Thymus (tissue), 11 donors: ENCODE measurements around the gene MRPL22. TPM values are rescaled to one million over a fixed set of nuclear protein-coding genes. Genes with fewer than 3 reads are reported as not detected.
"Not testable (repeated sequence)": the region's sequence is repeated elsewhere in the genome, so short reads cannot be mapped to it uniquely, and the experiment has no call there.

Experiments
- DNase-seq, 9 donors: peaks; one replicate each; pipeline ENCODE4 v3.0.0-alpha.2; 2013; ENCODE audit warnings: low spot score in 9 of 9, low read depth in 6 of 9, missing footprints in 1 of 9
- H3K27ac ChIP-seq, 2 donors: one replicate each; pipeline ENCODE4 v1.5.1; 2013; ENCODE audit warnings: control low read depth in 1 of 2, low read depth in 1 of 2, low read length in 1 of 2, mild to moderate bottlenecking in 1 of 2, moderate library complexity in 1 of 2
- H3K27me3 ChIP-seq, 2 donors: one replicate each; pipeline ENCODE4 v1.5.1; 2013; ENCODE audit warnings: low read length in 1 of 2; ENCODE audit not compliant: control insufficient read depth in 2 of 2, insufficient read depth in 1 of 2
- H3K36me3 ChIP-seq, 2 donors: one replicate each; pipeline ENCODE4 v1.5.1; 2013; ENCODE audit warnings: low read length in 1 of 2, mild to moderate bottlenecking in 1 of 2, moderate library complexity in 1 of 2; ENCODE audit not compliant: control insufficient read depth in 2 of 2, insufficient read depth in 2 of 2
- H3K4me1 ChIP-seq, 2 donors: one replicate each; pipeline ENCODE4 v1.5.1; 2013; ENCODE audit warnings: low read length in 2 of 2; ENCODE audit not compliant: control insufficient read depth in 2 of 2, insufficient read depth in 2 of 2
- H3K4me3 ChIP-seq, 2 donors: one replicate each; pipeline ENCODE4 v1.5.1; 2013; ENCODE audit warnings: low read length in 2 of 2, control low read depth in 1 of 2, mild to moderate bottlenecking in 1 of 2
- H3K9me3 ChIP-seq, 2 donors: one replicate each; pipeline ENCODE4 v1.5.1; 2013; ENCODE audit warnings: low read length in 1 of 2, mild to moderate bottlenecking in 1 of 2; ENCODE audit not compliant: control insufficient read depth in 2 of 2, insufficient read depth in 1 of 2
- WGBS: extraction: QIAGEN DNeasy Blood & Tissue Kit; methylation state at CpG from one replicate; pipeline ENCODE4 v1.1.7; 2013; 5-methylcytosine and 5-hydroxymethylcytosine counted together
- polyA plus RNA-seq: library from polyadenylated mRNA; stranded (reverse); fragments of 200-250 nt; gene quantifications from one replicate; pipeline ENCODE4 v1.2.3, GENCODE V29; 2013
- total RNA-seq: library from RNA; stranded (reverse); fragments of 120-200 nt; gene quantifications from one replicate; pipeline ENCODE4 v1.2.4, GENCODE V29; 2013
- donor health status: healthy.

MRPL22 gene
- total and polyA plus RNA-seq, 2 donors, result 45.9 to 56.0 TPM

- Histone ChIP-seq H3K27ac (no peak overlapping the region), H3K4me3 (no peak overlapping the region), H3K9me3 (no peaks in the 10 kb centered on the region), H3K27me3 (no peaks in the 10 kb centered on the region), H3K36me3 (peaks cover 3 to 18% of the 10 kb centered on the region in 2 donors), H3K4me1 (peaks cover 9 to 13% of the 10 kb centered on the region in 2 donors)
- DNase-seq, result no peak
These were observed 6.0 kb upstream of the MRPL22 start for GRCh38 chr5:154934881-154935280.

DNA sequence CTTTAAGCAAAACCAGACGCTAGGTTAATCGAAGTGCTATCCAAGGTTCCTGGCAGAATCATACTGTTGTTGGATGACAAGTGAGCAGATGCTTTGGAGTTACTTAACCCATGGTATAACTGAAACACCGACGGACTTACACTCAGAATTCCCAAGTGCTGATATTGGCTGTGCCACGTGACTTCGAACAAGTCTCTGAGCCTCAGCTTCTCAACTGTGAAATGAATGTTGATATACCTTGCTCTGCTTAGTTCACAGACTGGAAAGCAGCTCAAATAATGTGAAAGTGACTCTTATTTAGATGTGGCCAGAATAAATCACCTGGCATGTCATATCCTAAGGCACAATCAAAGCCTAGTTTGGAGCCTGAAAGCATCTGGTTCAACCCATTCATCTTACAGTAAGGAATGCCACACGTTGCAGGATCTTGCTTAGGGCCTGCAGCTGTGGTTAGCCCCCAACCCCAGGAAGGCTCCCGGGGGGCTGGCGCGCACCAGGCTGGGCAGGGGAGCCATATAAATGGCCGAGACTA, 3.6 kb upstream of the MRPL22 start:
- Histone ChIP-seq H3K4me3 (peak overlapping the region; percentile 72 to 75), H3K27ac (no peak overlapping the region), H3K36me3 (peaks cover 3 to 8% of the 10 kb centered on the region in 2 donors), H3K27me3 (no peaks in the 10 kb centered on the region), H3K4me1 (peaks cover 13 to 21% of the 10 kb centered on the region in 2 donors), H3K9me3 (no peaks in the 10 kb centered on the region)
- DNase-seq, result no peak
- WGBS, result 44% methylated on average over 11 of the region's 11 CpGs

- Histone ChIP-seq H3K4me3 (peak within 1 kb of the TSS; percentile 72 to 75), H3K27me3 (no peaks in the 10 kb centered on the region), H3K4me1 (peaks cover 13 to 21% of the 10 kb centered on the region in 2 donors), H3K36me3 (peaks cover 3 to 7% of the 10 kb centered on the region in 2 donors), H3K27ac (peak within 1 kb of the TSS in 1 of 2 donors; percentile 25), H3K9me3 (no peaks in the 10 kb centered on the region)
- WGBS, result under 1% methylated on average over 61 of the region's 61 CpGs
- peak; percentile 49 to 91 (median 75) for DNase-seq
These were observed 3.0 kb upstream of the MRPL22 start, which contains the start of gene GEMIN5 for GRCh38 chr5:154937718-154938466. Gene GEMIN5 (minus strand): TSS chr5:154938211. CDS start chr5:154938133, 78 bp downstream.

- not testable (repeated sequence) for H3K4me3 ChIP-seq, H3K27ac ChIP-seq, H3K27me3 ChIP-seq, H3K9me3 ChIP-seq, DNase-seq, H3K36me3 ChIP-seq
- 98% methylated on average over 5 of the region's 5 CpGs for WGBS
- peaks cover 13 to 21% of the 10 kb centered on the region in 2 donors for H3K4me1 ChIP-seq
These were observed 1.5 kb upstream of the MRPL22 start for GRCh38 chr5:154939387-154939786.

DNA sequence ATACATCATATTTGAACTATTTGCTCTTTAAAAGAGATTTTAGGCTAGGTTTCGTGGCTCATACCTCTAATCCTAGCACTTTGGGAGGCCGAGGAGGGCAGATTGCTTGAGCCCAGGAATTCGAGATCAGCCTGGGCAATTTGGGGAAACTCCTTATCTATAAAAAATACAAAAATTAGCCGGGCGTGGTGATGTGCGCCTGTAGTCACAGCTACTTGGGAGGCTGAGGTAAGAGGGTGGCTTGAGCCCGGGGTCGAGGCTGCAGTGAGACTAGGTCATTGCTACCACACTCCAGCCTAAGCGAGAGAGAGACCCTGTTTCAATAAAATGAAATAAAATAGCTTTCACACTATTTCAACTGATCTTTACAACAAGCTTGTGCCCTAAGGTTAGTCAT, 500 bp upstream of the MRPL22 start:
- DNase-seq, result no peak
- H3K9me3 ChIP-seq, result no peaks in the 10 kb centered on the region
- peak overlapping the region; percentile 70 to 91 for H3K4me3 ChIP-seq
- no peaks in the 10 kb centered on the region for H3K27me3 ChIP-seq
- WGBS, result 94% methylated on average over 9 of the region's 9 CpGs
- peaks cover 0 to 1% of the 10 kb centered on the region in 2 donors for H3K36me3 ChIP-seq
- peak overlapping the region; percentile 91 to 95 for H3K27ac ChIP-seq
- peaks cover 13 to 21% of the 10 kb centered on the region in 2 donors for H3K4me1 ChIP-seq

- Histone ChIP-seq H3K27me3 (no peaks in the 10 kb centered on the region), H3K36me3 (peaks cover 0 to 5% of the 10 kb centered on the region in 2 donors), H3K27ac (no peak overlapping the region), H3K4me3 (no peak overlapping the region), H3K9me3 (no peaks in the 10 kb centered on the region), H3K4me1 (peaks cover 4 to 8% of the 10 kb centered on the region in 2 donors)
- WGBS, result 98% methylated on average over 5 of the region's 5 CpGs
- DNase-seq, result no peak
These were observed 2.7 kb downstream of the MRPL22 start for GRCh38 chr5:154943527-154943926.

GRCh38 chr5:154944716-154945115, 3.8 kb downstream of the MRPL22 start:
- H3K27ac ChIP-seq, result no peak overlapping the region
- H3K4me3 ChIP-seq, result no peak overlapping the region
- peaks cover 0 to 5% of the 10 kb centered on the region in 2 donors for H3K36me3 ChIP-seq
- no peaks in the 10 kb centered on the region for H3K27me3 ChIP-seq
- no peaks in the 10 kb centered on the region for H3K9me3 ChIP-seq
- no peak for DNase-seq
- H3K4me1 ChIP-seq, result peaks cover 4 to 7% of the 10 kb centered on the region in 2 donors

- Histone ChIP-seq H3K27ac (no peak overlapping the region), H3K36me3 (peaks cover 0 to 5% of the 10 kb centered on the region in 2 donors), H3K4me1 (peaks cover 0 to 2% of the 10 kb centered on the region in 2 donors), H3K4me3 (no peak overlapping the region), H3K9me3 (no peaks in the 10 kb centered on the region), H3K27me3 (no peaks in the 10 kb centered on the region)
- peak in 1 of 9 donors; percentile 21 for DNase-seq
- 97% methylated on average over 2 of the region's 2 CpGs for WGBS
These were observed 4.9 kb downstream of the MRPL22 start for GRCh38 chr5:154945695-154946301.

- Histone ChIP-seq H3K36me3 (peaks cover 0 to 5% of the 10 kb centered on the region in 2 donors), H3K4me1 (no peaks in the 10 kb centered on the region), H3K4me3 (no peak overlapping the region), H3K9me3 (no peaks in the 10 kb centered on the region), H3K27me3 (no peaks in the 10 kb centered on the region), H3K27ac (no peak overlapping the region)
- no peak for DNase-seq
- WGBS, result 98% methylated on average over 6 of the region's 6 CpGs
These were observed 6.9 kb downstream of the MRPL22 start for GRCh38 chr5:154947778-154948177.
